Lung (tissue), 12 donors: ENCODE results near the gene EMILIN1. TPM values are rescaled to one million over a fixed set of nuclear protein-coding genes. Genes with fewer than 3 reads are reported as not detected.
A peak's percentile ranks its signal among the peaks of the same experiment; 100 is the strongest.

Experiments
- ATAC-seq: fragments of 200-7000 bp; cut with Tn5 transposase; one replicate; pipeline ENCODE4 v1.9.1; 2020; ENCODE audit warnings: moderate number of reproducible peaks; ENCODE audit not compliant: insufficient read depth, low FRiP score
- DNase-seq, 3 donors: peaks; one replicate each; pipeline ENCODE4 v3.0.0-alpha.2; 2013 to 2017
- H3K27ac ChIP-seq, 2 donors: one replicate each; pipeline ENCODE4 v1.5.1; 2013; ENCODE audit warnings: mild to moderate bottlenecking in 2 of 2, moderate library complexity in 2 of 2, control low read depth in 1 of 2, inconsistent platforms in 1 of 2, low read depth in 1 of 2, low read length in 1 of 2
- H3K27me3 ChIP-seq, 3 donors: one replicate each; pipeline ENCODE4 v1.5.1; 2013; ENCODE audit warnings: low read length in 2 of 3; ENCODE audit not compliant: control insufficient read depth in 3 of 3, insufficient read depth in 3 of 3
- H3K36me3 ChIP-seq, 4 donors: one replicate each; pipeline ENCODE4 v1.5.1; 2013; ENCODE audit warnings: low read length in 4 of 4, mild to moderate bottlenecking in 1 of 4, moderate library complexity in 1 of 4; ENCODE audit not compliant: control insufficient read depth in 4 of 4, insufficient read depth in 4 of 4
- H3K4me1 ChIP-seq, 5 donors: one replicate each; pipeline ENCODE4 v1.5.1; 2013; ENCODE audit warnings: low read length in 5 of 5, mild to moderate bottlenecking in 2 of 5, moderate library complexity in 1 of 5; ENCODE audit not compliant: control insufficient read depth in 5 of 5, insufficient read depth in 5 of 5
- H3K4me3 ChIP-seq: one replicate; pipeline ENCODE4 v1.5.1; 2013; ENCODE audit warnings: mild to moderate bottlenecking, control low read depth, moderate library complexity
- H3K9ac ChIP-seq, 2 donors: one replicate each; pipeline ENCODE4 v1.5.1; 2013; ENCODE audit warnings: low read length in 2 of 2, control low read depth in 1 of 2; ENCODE audit not compliant: insufficient read depth in 1 of 2
- H3K9me3 ChIP-seq, 4 donors: one replicate each; pipeline ENCODE4 v1.5.1; 2013; ENCODE audit warnings: low read length in 3 of 4, mild to moderate bottlenecking in 1 of 4, moderate library complexity in 1 of 4; ENCODE audit not compliant: control insufficient read depth in 4 of 4, insufficient read depth in 3 of 4
- CTCF ChIP-seq: IDR thresholded peaks from 2 replicates; pipeline ENCODE4 v1.5.1; 2012; ENCODE audit warnings: mild to moderate bottlenecking; ENCODE audit errors: control extremely low read depth, extremely low read depth
- WGBS, 2 donors: extraction: QIAGEN DNeasy Blood & Tissue Kit; methylation state at CpG; one replicate each; pipeline ENCODE4 v1.1.7; 2013; 5-methylcytosine and 5-hydroxymethylcytosine counted together
- polyA plus RNA-seq, 2 donors: library from polyadenylated mRNA; stranded (reverse); fragments of 200-250 nt; gene quantifications; one replicate each; pipeline ENCODE4 v1.2.1, GENCODE V29; 2013
- total RNA-seq, 2 donors: library from RNA; depleted of rRNA in 1 of 2; stranded (reverse); fragments of >200 nt in 1 of 2; gene quantifications; one replicate each; pipeline ENCODE4 v1.2.1, GENCODE V29; 2014 to 2021
- donor health status: control.
- donor health status: control.
- donor health status: Bipolar disorder and iron deficiency.
- donor health status: healthy.
- donor health status: DM: yes; HTN: yes; CAD: no.

Gene EMILIN1
- total and polyA plus RNA-seq, 4 donors, result 74.1 to 163 (median 93.5) TPM

DNA sequence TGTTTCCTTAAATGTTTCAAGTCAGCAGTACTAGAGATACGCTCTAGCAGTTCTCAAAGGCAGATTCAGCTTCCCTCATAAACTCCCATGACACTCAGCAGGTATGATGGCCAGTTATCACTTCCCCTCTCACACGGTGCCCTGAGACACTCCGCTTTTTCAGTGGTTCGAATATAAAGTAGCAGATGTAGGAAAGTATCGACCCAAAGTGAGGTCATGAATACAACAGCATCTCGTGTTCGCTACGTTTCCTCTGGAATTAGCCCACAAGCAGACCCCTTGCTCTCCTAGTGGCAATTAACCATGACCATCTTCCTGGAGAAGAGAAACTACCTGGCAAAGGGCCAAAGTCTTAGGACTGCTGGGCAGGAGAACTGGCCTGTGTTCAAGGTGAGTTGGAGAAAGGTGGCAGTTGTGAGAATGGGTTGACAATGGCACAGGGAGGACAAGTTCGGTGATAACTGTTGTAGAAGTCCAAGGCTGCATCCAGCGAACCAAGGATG lies 36.2 kb upstream of the EMILIN1 start:
- no peak for TF ChIP-seq CTCF
- Histone ChIP-seq H3K9ac (no peak overlapping the region), H3K4me3 (no peak overlapping the region), H3K9me3 (no peaks in the 10 kb centered on the region), H3K4me1 (peaks cover 0 to 5% (median 0%) of the 10 kb centered on the region in 5 donors), H3K36me3 (peaks cover 21 to 45% (median 23%) of the 10 kb centered on the region in 4 donors), H3K27ac (no peak overlapping the region), H3K27me3 (no peaks in the 10 kb centered on the region)
- no peak for DNase-seq
- 82 to 87% methylated on average over 10 of the region's 10 CpGs for WGBS, 2 donors
- ATAC-seq, result no peak

GRCh38 chr2:27042985-27043634 lies 35.3 kb upstream of the EMILIN1 start:
- 91 to 92% methylated on average over 7 of the region's 7 CpGs for whole genome bisulfite sequencing, 2 donors
- ATAC-seq, result no peak

GRCh38 chr2:27049422-27050280 lies 28.8 kb upstream of the EMILIN1 start:
- no peaks in the 10 kb centered on the region for H3K27me3 ChIP-seq
- peaks cover 0 to 15% (median 8%) of the 10 kb centered on the region in 4 donors for H3K36me3 ChIP-seq
- peak overlapping the region; percentile 58 to 84 for H3K27ac ChIP-seq
- H3K4me1 ChIP-seq, result peaks cover 0 to 16% (median 2%) of the 10 kb centered on the region in 5 donors
- no peaks in the 10 kb centered on the region for H3K9me3 ChIP-seq
- DNase-seq (peak in 1 of 3 donors; percentile 56), ATAC-seq (peak; percentile 3)
- TF ChIP-seq CTCF, result no peak
- H3K4me3 ChIP-seq, result peak overlapping the region; percentile 37
- 8 to 11% methylated on average over 37 to 52 of the region's 52 CpGs for WGBS, 2 donors
- H3K9ac ChIP-seq, result peak overlapping the region; percentile 55 to 79

More at GRCh38 chr2:27042985-27043634, 35.3 kb upstream of the EMILIN1 start:
- no peak overlapping the region for H3K4me3 ChIP-seq
- H3K27ac ChIP-seq, result no peak overlapping the region
- H3K9me3 ChIP-seq, result no peaks in the 10 kb centered on the region
- H3K4me1 ChIP-seq, result peaks cover 0 to 5% (median 0%) of the 10 kb centered on the region in 5 donors
- no peaks in the 10 kb centered on the region for H3K27me3 ChIP-seq
- H3K36me3 ChIP-seq, result peaks cover 13 to 36% (median 16%) of the 10 kb centered on the region in 4 donors
- no peak for TF ChIP-seq CTCF
- no peak for DNase-seq
- no peak overlapping the region for H3K9ac ChIP-seq
